ENCODE measurements around the gene FOXI2.

Gene FOXI2

GRCh38 chr10:127762925-127763324 is 25.9 kb downstream of the FOXI2 start:
- TF ChIP-seq CTCF (IDR thresholded peaks at IDR 0.05; ENCODE audit: extremely low read depth, missing control alignments) = no peak
- no peak for DNase-seq (ENCODE audit: low spot score)

GRCh38 chr10:127774766-127775559 is 38.0 kb downstream of the FOXI2 start:
- no peak for TF ChIP-seq CTCF (IDR thresholded peaks at IDR 0.05; ENCODE audit: extremely low read depth, missing control alignments)
- DNase-seq (ENCODE audit: low spot score) = no peak

GRCh38 chr10:127776816-127777215 is 39.8 kb downstream of the FOXI2 start:
- no peak for DNase-seq (ENCODE audit: low spot score)
- TF ChIP-seq CTCF (IDR thresholded peaks at IDR 0.05; ENCODE audit: extremely low read depth, missing control alignments) = no peak

- no peak for TF ChIP-seq CTCF (IDR thresholded peaks at IDR 0.05; ENCODE audit: extremely low read depth, missing control alignments)
These were observed 44.4 kb downstream of the FOXI2 start for GRCh38 chr10:127781412-127781811.

GRCh38 chr10:127787873-127788272 is 50.9 kb downstream of the FOXI2 start:
- no peak for TF ChIP-seq CTCF (IDR thresholded peaks at IDR 0.05; ENCODE audit: extremely low read depth, missing control alignments)
- DNase-seq (ENCODE audit: low spot score) = no peak

More at GRCh38 chr10:127781412-127781811, 44.4 kb downstream of the FOXI2 start:
- DNase-seq (ENCODE audit: low spot score) = no peak

GRCh38 chr10:127790066-127790624 is 53.2 kb downstream of the FOXI2 start:
- no peak for DNase-seq (ENCODE audit: low spot score)
- TF ChIP-seq CTCF (IDR thresholded peaks at IDR 0.05; ENCODE audit: extremely low read depth, missing control alignments) = no peak

All from GM20000 (cell line).